ENCODE data around the gene SLC10A2.
"Not testable (repeated sequence)": the region's sequence is repeated elsewhere in the genome, so short reads cannot be mapped to it uniquely, and the experiment has no call there.

Gene SLC10A2

DNA sequence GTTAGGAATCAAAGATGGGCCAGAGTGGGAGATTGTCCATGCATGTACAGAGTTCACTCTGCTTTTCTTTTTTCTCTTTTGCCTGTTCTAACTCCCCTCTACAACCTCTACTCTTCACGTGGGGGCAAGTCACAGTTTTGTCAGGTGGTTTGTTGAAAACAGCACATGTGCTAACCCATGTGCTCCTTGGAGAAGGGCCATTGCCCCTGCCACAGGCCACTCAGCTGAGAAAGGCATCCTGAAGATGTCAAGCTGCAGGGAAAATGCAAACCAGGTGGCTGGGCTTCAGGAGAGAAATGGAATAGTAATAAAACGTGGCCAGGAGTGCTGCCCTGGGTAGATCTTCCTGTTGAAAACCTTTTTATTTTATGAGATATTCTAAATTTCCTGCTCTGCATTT, 35.3 kb upstream of the SLC10A2 start:
- H3K4me3 ChIP-seq (ENCODE audit: low read depth, low read length): no peak overlapping the region
- POLR2A ChIA-PET: no interaction called here
- CTCF ChIA-PET: no interaction called here
- DNase-seq (ENCODE audit: low read depth, low spot score): no peak
- TF ChIP-seq, protein P1, sequence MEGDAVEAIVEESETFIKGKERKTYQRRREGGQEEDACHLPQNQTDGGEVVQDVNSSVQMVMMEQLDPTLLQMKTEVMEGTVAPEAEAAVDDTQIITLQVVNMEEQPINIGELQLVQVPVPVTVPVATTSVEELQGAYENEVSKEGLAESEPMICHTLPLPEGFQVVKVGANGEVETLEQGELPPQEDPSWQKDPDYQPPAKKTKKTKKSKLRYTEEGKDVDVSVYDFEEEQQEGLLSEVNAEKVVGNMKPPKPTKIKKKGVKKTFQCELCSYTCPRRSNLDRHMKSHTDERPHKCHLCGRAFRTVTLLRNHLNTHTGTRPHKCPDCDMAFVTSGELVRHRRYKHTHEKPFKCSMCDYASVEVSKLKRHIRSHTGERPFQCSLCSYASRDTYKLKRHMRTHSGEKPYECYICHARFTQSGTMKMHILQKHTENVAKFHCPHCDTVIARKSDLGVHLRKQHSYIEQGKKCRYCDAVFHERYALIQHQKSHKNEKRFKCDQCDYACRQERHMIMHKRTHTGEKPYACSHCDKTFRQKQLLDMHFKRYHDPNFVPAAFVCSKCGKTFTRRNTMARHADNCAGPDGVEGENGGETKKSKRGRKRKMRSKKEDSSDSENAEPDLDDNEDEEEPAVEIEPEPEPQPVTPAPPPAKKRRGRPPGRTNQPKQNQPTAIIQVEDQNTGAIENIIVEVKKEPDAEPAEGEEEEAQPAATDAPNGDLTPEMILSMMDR (IDR thresholded peaks at IDR 0.05; ENCODE audit: insufficient read depth, low read length, missing control alignments): no peak

DNA sequence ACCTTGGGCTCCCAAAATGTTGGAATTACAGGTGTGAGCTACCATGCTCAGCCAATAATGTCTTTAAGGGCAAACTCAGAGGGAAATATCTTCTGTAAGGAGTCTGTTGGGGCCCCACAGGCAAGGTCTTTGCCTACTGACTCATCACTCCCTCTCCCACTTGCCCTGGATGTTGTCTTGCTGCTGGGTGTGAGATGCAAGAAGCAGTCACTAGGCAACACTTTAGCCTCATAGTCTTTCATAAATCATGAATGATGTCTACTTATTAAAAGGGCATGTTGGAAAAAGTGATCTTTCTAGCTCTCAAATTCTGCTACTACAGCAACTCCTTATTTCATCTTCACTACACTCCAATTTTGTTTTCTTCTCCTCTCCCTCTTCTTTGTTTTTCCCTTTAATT, 34.6 kb upstream of the SLC10A2 start:
- TF ChIP-seq, protein P1 (IDR thresholded peaks at IDR 0.05; ENCODE audit: insufficient read depth, low read length, missing control alignments): no peak
- H3K4me3 ChIP-seq (ENCODE audit: low read depth, low read length): no peak overlapping the region
- ChIA-PET CTCF (no interaction called here), POLR2A (no interaction called here)
- no peak for DNase-seq (ENCODE audit: low read depth, low spot score)

DNA sequence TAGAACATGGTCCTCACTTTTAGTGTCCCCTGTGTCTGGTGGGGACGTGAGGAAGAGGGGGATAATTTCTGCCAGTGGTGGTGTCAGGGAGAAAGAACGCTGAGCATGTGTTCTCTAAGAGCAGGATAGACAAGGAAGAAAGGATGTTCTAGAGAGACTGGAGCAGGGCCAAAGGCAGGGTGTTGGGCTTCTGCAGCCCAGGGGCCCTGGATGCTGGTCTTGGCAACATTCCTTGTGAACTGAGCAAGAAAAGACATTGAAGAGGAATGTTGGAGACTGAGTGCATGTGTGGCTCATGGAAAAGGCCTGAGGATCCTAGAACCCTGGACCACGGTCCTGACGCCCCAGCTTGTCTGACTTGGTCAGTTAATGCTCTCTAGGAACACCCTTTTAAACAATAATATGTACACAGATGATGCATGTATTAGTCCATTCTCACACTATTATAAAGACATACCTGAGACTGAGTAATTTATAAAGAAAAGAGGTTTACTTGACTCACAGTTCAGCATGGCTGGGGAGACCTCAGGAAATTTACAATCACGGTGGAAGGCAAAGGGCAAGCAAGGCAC, 33.6 kb upstream of the SLC10A2 start:
- ChIA-PET CTCF (no interaction called here), POLR2A (no interaction called here)
- TF ChIP-seq, protein P1 (IDR thresholded peaks at IDR 0.05; ENCODE audit: insufficient read depth, low read length, missing control alignments): no peak
- no peak for DNase-seq (ENCODE audit: low read depth, low spot score)
- H3K4me3 ChIP-seq (ENCODE audit: low read depth, low read length): no peak overlapping the region

DNA sequence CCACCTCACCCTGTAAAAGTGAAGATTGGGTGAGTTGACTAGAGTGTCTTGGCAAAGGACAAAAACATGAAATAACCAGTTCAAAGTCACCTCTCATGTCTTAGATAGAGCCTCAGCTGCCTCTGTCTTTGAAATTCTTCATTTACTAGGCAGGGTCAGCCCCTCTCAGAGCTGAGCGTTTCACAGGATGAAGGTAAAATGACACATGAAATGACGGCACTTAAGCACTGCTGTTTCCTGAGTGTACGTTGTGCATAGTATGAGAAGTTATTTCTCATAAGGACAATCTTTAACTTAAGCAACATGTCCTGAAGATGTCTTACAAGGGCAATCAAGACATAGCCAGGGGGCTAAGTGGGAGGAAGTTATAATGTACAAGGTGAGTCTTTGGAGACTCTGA, 32.3 kb upstream of the SLC10A2 start:
- ChIA-PET CTCF (no interaction called here), POLR2A (no interaction called here)
- no peak for DNase-seq (ENCODE audit: low read depth, low spot score)
- no peak overlapping the region for H3K4me3 ChIP-seq (ENCODE audit: low read depth, low read length)
- TF ChIP-seq, protein P1 (IDR thresholded peaks at IDR 0.05; ENCODE audit: insufficient read depth, low read length, missing control alignments): no peak

DNA sequence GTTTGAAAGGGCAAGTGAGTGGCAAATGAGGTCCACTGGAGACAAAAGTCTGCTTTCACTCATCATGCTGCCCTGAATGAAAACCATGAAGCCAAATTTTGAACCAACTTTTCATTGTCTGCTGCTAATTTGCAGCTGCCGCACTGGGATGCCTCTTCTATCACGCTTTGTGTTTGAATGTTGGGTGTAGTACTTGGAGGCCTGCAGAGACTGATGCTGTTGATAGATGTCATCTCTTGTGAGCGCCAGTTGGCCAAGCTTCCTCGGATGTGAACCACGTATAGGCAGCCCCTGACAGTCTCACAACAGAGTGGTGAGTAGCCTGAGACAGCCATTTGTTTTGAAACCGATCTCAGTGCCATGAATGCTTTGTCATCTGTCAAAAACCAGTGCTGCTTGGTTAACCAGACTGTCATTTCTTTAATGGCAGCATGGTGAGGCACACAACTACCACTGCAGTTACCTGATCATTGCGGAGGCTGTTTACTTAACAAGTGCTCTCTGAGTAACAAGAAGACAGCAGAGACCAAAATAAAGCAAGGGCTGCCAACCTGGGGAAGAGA, 31.2 kb upstream of the SLC10A2 start:
- ChIA-PET POLR2A (no interaction called here), CTCF (no interaction called here)
- H3K4me3 ChIP-seq (ENCODE audit: low read depth, low read length): no peak overlapping the region
- TF ChIP-seq, protein P1 (IDR thresholded peaks at IDR 0.05; ENCODE audit: insufficient read depth, low read length, missing control alignments): no peak
- no peak for DNase-seq (ENCODE audit: low read depth, low spot score)

DNA sequence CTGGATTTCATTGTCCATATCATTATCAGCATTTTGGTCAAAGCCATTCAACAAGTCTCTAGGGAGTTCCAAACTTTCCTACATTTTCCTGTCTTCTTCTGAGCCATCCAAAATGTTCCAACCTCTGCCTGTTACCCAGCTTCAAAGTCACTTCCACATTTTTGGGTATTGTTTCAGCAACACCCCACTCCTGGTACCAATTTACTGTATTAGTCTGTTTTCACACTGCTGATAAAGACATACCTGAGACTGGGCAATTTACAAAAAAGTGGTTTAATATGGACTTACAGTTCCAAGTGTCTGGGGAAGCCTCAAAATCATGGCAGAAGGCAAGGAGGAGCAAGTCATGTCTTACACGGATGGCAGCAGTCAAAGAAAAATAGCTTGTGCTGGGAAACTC, 27.4 kb upstream of the SLC10A2 start:
- CTCF ChIA-PET; H3K4me3 ChIP-seq (ENCODE audit: low read depth, low read length); POLR2A ChIA-PET; DNase-seq (ENCODE audit: low read depth, low spot score): not testable (repeated sequence)

DNA sequence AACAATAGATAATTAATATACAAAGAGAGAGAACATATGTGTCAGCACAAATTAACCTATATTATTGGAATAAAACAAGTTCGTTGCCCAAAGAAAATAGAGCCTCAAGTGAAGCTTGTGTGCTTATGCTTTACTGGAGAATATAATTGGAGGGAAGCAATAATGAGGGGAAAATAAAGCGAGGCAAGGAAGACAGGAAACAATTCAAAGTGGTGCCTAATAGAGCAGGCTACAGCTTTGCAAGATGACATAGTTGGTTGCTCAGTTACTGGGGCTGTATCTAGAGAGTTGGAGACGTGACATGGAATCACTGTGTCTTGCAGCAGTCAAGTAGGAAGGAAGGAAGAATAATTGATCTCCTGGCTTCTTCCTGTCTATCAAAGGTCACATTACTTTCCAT, 21.1 kb upstream of the SLC10A2 start:
- no peak overlapping the region for H3K4me3 ChIP-seq (ENCODE audit: low read depth, low read length)
- TF ChIP-seq, protein P1 (IDR thresholded peaks at IDR 0.05; ENCODE audit: insufficient read depth, low read length, missing control alignments): no peak
- ChIA-PET POLR2A (no interaction called here), CTCF (no interaction called here)
- DNase-seq (ENCODE audit: low read depth, low spot score): no peak
